ENCODE results near the gene SLC38A2.
"Not testable (repeated sequence)": the region's sequence is repeated elsewhere in the genome, so short reads cannot be mapped to it uniquely, and the experiment has no call there.

SLC38A2 gene

GRCh38 chr12:46359667-46360280 is 12.8 kb downstream of the SLC38A2 start:
- DNase-seq, result no peak

- DNase-seq, result no peak
These were observed 13.5 kb downstream of the SLC38A2 start for GRCh38 chr12:46358791-46359666.

GRCh38 chr12:46358325-46358700 is 14.3 kb downstream of the SLC38A2 start:
- no peak for DNase-seq

GRCh38 chr12:46357438-46358324 is 14.9 kb downstream of the SLC38A2 start:
- DNase-seq, result peak; percentile 63

- DNase-seq, result peak; percentile 48
These were observed 15.7 kb downstream of the SLC38A2 start for GRCh38 chr12:46356655-46357437.

GRCh38 chr12:46354802-46355199 is 17.8 kb downstream of the SLC38A2 start:
- DNase-seq, result no peak

- DNase-seq, result peak; percentile 24
These were observed 18.3 kb downstream of the SLC38A2 start for GRCh38 chr12:46354111-46354801.

DNA sequence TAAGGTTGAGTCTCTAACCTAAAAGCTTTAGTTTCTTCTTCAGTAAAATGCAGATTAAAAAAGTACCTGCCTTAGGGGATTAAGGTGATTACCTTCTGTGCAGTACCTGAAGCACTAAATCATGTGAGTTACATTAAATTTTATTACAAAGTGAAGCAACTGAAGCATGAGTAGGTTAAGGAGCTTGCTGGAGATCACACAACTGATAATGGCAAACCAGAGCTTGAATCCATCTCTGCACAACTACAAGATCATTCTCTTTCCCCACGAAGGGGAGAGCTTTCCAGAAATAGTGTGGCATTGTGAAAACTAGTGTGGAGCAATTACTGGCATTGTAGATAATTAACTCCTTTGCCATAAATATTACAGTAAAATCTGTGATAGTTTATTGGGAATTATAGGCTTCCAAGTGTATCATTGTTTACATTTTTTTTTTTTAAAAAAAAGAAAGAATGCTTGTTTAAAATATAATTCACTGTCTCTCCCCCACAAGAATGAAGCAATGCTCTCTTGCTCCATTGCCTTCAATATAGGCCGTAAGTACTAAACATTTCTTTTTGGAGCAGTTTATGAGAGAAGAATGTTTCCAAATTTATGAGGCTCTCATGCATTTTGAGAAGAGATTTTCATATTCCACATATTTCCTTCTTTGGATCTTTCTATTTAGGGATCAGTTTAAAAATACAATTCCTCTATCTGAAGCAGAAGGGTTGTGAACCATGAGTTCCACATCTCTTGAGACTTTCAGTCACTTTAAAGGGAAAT is 20.5 kb downstream of the SLC38A2 start:
- peak; percentile 28 for DNase-seq

- DNase-seq, result no peak
These were observed 21.4 kb downstream of the SLC38A2 start for GRCh38 chr12:46351138-46351537.

DNA sequence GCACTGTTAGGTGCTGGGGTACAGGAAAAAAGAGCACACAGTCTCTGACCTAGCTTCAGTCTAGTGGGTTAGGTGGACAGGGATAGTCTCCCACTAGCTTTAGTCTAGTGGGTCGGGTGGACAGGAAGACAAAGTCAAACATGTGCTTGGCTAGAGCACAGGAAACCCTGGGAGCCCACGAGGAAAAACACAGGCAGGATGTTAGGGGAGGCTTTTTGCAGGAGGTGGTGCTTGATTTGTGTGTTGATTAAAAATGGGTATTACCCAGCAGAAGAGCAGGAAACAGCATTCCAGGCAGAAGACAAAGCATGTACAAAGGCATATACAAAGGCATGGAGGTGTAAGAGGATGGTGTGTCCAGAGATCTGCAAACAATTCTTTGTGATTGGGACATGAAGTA is 23.3 kb downstream of the SLC38A2 start:
- no peak for DNase-seq

GRCh38 chr12:46343118-46343852 is 29.3 kb downstream of the SLC38A2 start:
- no peak for DNase-seq

- DNase-seq, result peak; percentile 80
These were observed 30.0 kb downstream of the SLC38A2 start for GRCh38 chr12:46342562-46343033.

DNA sequence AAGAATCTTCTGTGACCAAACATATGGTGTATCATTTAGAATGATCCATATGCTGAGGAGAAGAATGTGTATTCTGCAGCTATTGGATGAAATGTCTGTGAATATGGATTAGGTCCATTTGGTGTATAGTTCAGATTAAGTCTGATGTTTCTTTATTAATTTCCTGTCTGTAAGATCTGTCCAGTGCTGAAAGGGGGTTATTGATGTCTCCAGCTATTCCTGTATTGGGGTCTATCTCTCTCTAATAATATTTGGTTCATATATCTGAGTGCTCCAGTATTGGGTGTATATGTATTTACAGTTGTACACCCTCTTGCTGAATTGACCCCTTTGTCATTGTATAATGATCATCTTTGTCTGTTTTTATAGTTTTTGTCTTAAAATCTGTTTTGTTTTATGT is 33.5 kb downstream of the SLC38A2 start:
- DNase-seq, result no peak

- DNase-seq, result no peak
These were observed 40.3 kb downstream of the SLC38A2 start for GRCh38 chr12:46332260-46332659.

- DNase-seq, result not testable (repeated sequence)
These were observed 47.5 kb downstream of the SLC38A2 start for GRCh38 chr12:46325075-46325474.

DNA sequence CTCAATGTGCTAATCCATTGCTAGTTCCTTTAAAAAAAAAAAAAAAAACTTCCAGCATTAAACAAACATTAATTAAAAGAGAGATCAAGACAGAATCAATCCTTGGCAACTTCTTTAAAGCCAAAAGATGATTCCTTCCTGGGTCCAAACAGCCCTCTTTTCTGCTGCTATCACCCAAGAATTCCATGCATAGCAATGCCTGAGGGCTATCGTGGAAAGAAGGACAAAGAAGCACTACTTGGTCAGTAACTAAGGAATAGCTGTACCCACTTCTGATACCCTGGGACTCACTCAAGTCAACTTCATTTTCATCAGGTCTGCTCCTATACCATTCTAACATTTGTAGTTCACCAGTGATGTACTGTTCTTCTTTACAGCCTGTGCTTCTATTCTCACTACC is 51.8 kb downstream of the SLC38A2 start:
- DNase-seq, result no peak

DNA sequence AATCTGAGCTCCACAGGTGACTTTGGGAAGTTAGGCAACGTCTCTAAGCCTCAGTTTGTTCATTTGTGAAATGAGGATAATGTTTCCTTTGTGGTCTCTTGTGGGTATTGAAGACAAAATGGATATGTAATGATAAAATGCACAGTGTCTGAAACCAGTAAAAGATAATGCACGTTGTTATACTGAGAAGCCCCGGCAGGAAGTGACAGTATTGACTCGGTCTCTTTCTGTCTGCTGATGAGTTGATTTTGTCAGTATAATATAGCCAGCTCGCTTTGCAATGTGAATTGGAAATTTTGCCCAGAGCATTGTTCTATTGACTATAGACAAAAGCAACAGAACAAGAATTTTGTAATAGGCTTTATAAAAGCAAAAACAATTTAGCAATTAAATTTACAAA is 54.5 kb downstream of the SLC38A2 start:
- no peak for DNase-seq

Measured in NCI-H82 (cell line).